Nucleus accumbens (tissue), 56 donors: Measurements from ENCODE around the gene PLXNA3.

Experiments used
- DNase-seq, 56 donors: peaks; one replicate each; lab custom pipeline; 2025; lab: John Stamatoyannopoulos, UW

The PLXNA3 gene

GRCh38 chrX:154473683-154474082 lies 15.6 kb downstream of the PLXNA3 start:
- DNase-seq: no peak

- no peak for DNase-seq
Measured at GRCh38 chrX:154476821-154477220, 18.7 kb downstream of the PLXNA3 start.

DNA sequence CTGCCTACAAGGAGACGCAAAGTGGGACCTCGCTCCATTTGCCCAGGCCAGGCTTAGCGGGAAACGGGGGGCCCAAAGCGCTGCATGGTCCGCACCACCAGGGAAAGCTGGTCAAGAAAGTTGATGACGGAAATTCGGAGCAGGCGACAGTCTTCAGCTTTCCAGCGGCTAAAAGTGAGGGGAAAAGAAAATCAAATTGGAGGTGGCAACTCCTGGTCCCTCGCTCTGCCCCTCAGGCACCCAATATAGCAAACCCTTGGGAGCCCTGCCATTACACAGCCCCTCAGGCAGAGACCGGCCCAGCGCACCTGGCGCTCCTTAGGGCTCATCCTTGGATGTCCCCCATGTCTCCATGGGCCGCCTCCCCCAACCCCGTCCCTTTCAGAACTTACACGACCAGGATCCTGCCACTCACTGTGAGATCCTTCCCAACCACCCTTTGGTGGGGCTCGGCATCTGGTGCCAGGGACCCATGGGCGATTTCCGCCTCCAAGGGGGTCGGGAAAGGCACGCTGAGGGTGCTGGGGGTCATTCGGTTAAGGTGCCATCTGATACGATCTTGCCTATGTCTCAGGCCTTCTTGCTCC lies 19.9 kb downstream of the PLXNA3 start:
- DNase-seq: peak in 1 of 56 donors; percentile 2

GRCh38 chrX:154478728-154479622 lies 20.9 kb downstream of the PLXNA3 start, which contains the start of gene LAGE3:
Gene LAGE3, minus strand, starts transcription at chrX:154479281. Its CDS starts 366 bp downstream, at chrX:154478915.
- peak; percentile 45 to 94 (median 85) for DNase-seq

DNA sequence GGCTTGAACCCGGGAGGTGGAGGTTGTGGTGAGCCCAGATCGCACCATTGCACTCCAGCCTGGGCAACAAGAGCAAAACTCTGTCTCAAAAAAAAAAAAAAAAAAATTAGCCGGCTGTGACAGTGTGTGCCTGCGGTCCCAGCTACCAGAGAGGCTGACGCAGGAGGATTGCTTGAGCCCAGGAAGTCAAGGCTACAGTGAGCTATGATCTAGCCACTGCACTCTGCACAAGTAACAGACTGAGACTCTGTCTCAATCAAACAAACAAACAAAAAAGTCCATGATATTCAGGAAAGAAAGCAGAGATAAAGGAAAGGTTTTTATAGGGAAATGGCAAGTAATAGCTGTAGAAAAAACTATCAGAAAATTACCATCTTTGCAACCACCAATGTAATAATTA lies 23.1 kb downstream of the PLXNA3 start:
- no peak for DNase-seq

DNA sequence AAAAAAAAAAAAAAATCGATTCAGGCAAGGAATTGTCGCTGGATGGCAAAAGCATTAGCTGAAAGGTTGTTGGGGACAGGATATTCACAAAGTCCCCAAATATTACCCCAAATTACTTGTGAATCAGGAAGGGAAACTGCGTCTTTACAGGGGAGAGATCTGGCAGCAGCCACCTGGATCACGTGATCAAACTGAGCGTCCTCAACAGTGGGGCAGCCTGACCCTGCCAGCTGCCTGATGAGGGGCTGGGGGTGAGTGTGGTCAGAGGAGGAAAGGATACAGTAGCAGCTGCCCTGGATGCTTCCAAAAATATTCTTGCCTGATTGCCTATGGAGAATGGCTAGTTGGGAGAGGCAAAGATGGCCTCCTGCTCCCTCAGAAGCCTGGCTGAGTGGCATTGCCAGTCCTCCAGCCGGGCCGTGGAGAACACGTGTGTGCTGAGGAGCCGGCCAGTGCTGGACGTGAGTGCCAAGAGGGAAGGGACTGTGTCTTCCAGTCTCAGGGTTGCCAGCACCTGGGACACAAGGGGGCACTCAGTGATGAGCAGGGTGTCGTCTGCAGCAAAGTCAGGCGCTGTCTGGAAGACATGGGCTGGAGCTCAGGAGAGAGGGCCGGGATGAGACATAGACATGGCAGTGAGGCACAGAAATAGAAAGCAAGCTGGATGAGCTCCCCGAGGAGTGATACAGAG lies 24.0 kb downstream of the PLXNA3 start:
- no peak for DNase-seq

DNA sequence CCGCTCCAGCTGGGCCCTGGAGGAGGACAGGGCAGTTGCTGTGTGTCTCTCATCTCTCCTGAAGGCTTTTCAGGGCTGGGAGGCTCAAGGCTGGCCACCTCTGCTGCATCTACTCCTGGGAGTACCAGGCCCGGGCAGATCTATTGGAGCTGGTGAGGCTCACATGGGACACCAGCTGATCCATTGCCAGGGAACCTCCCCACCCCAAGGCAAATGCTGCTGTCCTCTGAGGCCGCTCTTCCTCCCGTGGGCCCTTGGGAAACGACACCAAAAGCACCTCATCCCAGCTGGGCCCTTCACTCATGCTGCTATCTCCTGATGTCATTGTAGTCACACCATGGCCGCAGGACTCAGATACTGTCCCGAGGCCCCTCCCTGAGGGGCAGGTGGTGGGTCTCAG lies 24.7 kb downstream of the PLXNA3 start:
- no peak for DNase-seq

DNA sequence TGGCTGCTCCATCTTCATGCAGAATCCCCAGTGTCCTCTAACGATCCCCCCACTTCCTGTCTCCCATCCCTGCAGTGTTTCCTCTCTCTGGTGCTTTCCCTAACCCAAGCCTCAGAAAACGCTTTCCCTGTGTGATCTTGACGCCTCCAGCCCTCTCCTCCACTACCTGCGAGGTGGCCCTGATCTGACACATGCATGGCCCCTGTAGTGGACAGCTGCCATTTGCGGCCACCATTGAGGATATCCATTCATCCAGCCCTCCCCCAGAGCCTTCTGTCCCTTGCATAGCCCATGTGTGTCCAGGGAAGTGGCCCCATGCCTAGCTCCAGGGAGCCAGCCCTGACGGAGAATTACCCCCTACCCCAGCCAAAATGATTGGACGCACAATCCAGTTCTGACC lies 25.2 kb downstream of the PLXNA3 start:
- no peak for DNase-seq

GRCh38 chrX:154484255-154485149 lies 26.4 kb downstream of the PLXNA3 start:
- no peak for DNase-seq

- no peak for DNase-seq
Measured at GRCh38 chrX:154485150-154486051, 27.3 kb downstream of the PLXNA3 start.

GRCh38 chrX:154486052-154486395 lies 27.9 kb downstream of the PLXNA3 start:
- peak in 9 of 56 donors; percentile 5 to 52 (median 20) for DNase-seq

DNA sequence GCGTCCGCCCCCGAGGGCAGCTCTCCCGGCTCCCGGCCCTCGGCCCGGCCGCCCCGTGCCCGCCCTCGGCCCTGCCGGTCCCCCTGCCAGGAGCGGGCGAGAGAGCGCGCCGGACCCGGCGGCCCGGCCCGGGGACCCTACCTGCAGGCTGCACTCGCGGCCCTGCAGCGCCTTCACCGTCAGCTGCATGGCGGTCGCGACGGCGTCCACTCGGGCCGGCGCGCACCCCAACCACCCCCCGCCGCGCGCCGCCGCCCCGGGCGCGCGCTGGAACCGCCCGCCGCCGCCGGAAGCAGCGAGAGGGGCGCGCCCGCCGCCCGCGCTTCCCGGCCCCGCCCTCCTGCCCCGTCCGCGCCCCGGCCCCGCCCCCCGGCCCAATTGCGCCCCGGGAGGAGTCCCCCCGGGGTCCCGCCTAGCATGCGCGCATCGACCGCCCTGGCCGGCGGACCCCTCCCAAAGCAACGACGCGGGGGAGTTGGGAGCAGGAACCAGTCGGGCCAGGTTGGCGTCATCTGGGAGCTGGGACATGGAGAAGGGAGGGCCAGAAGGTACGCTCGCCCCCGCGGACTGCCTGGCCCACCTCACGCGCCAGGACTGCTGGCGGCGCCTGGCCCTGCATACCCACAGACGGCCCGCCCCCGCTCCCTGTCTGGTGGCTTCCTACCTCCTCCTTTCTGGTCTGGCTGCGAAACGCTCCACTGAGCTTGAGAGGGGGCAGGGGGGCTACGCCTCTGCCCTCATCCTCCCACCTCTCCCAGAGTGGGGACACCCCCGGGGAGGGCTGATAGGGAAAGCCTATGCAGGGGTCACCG lies 28.5 kb downstream of the PLXNA3 start, which contains the start of gene UBL4A:
Gene UBL4A (minus strand): TSS at position 220 of the 812 bp plus-strand sequence. CDS start 31 bp downstream, at position 189.
- peak in 30 of 56 donors; percentile 1 to 64 (median 26) for DNase-seq

GRCh38 chrX:154487518-154488290 lies 29.6 kb downstream of the PLXNA3 start:
- no peak for DNase-seq

GRCh38 chrX:154488336-154489075 lies 30.4 kb downstream of the PLXNA3 start:
- no peak for DNase-seq

- DNase-seq: no peak
Measured at GRCh38 chrX:154489182-154489581, 31.1 kb downstream of the PLXNA3 start.

- DNase-seq: peak in 7 of 56 donors; percentile 3 to 34 (median 27)
Measured at GRCh38 chrX:154490021-154490413, 31.9 kb downstream of the PLXNA3 start.
